ENCODE data around the gene PLCB1. TPM values are rescaled to one million over a fixed set of nuclear protein-coding genes. Genes with fewer than 3 reads are reported as not detected.

The PLCB1 gene
- total and polyA plus RNA-seq, 2 of the 4 experiments (the other 2 are of a cell fraction), result 5.6 to 16.1 TPM

DNA sequence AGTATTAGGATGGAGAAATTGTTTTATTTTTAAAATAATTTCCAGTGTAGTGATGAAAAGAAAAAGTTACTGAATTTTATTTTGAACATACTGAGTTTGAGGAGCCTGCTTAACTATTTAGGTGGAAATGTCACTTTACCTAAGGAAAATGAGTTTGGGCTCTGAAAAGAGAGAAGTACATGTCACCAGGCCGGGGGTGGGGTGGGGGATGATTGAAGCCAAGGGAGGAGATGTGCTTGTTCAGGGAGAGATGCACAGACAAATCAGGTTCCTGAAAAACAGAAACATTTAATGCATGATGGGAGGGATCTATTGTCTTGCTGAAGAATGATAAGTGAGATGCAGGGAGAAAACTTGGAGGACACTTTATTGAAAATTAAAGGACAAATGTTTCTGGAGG is 71.3 kb downstream of the PLCB1 start:
- no peak for ATAC-seq (ENCODE audit: low read depth)
- H3K14ac ChIP-seq (replicated peaks; ENCODE audit: low read depth, low read length), result no peak overlapping the region
- peaks cover 2% of the 10 kb centered on the region; the same call in 1 of the 2 replicates for H3K4me1 ChIP-seq (ENCODE audit: control insufficient read depth, insufficient read depth, low read length)
- H3K23ac ChIP-seq (ENCODE audit: low read depth, low read length), result no peak overlapping the region
- no peak overlapping the region for H3K4me3 ChIP-seq (ENCODE audit: insufficient read depth, low read depth, low read length)
- H3K9me3 ChIP-seq (ENCODE audit: control insufficient read depth, insufficient read depth, low read length), result peaks cover 3% of the 10 kb centered on the region; the same call in 1 of the 2 replicates
- H3K36me3 ChIP-seq (ENCODE audit: control insufficient read depth, insufficient read depth, low read length), result no peaks in the 10 kb centered on the region
- no peak overlapping the region for H2AK5ac ChIP-seq (ENCODE audit: low read depth, low read length)
- H3K18ac ChIP-seq (ENCODE audit: low read depth, low read length), result no peak overlapping the region
- 100% methylated on average over 1 of the region's 1 CpG; no CpG with 5 or more reads in 1 of the 2 experiments for WGBS, 2 experiments (ENCODE audit: extremely low coverage in 2 of 2, insufficient read length in 1 of 2)
- no peak for DNase-seq
- no peak overlapping the region for H2AK9ac ChIP-seq (replicated peaks; ENCODE audit: low read depth, low read length, poor library complexity)
- BruUV-seq (replicated peaks), result no TSS peak
- H2BK20ac ChIP-seq (ENCODE audit: low read depth, low read length), result no peak overlapping the region
- TF ChIP-seq FOS (IDR thresholded peaks at IDR 0.05; ENCODE audit: low read depth, low read length), result no peak
- no peak for TF ChIP-seq MXI1 (IDR thresholded peaks at IDR 0.05; ENCODE audit: borderline replicate concordance, low read depth, low read length)
- TF ChIP-seq CHD1 (IDR thresholded peaks at IDR 0.05; ENCODE audit: low read depth, low read length), result no peak
- no peak for TF ChIP-seq SMC3 (IDR thresholded peaks at IDR 0.05; ENCODE audit: low read depth, low read length)
- TF ChIP-seq MAFK (IDR thresholded peaks at IDR 0.05; ENCODE audit: low read depth, low read length), result no peak
- TF ChIP-seq BHLHE40 (IDR thresholded peaks at IDR 0.05; ENCODE audit: low read depth, low read length), result no peak
- TF ChIP-seq, protein P1, sequence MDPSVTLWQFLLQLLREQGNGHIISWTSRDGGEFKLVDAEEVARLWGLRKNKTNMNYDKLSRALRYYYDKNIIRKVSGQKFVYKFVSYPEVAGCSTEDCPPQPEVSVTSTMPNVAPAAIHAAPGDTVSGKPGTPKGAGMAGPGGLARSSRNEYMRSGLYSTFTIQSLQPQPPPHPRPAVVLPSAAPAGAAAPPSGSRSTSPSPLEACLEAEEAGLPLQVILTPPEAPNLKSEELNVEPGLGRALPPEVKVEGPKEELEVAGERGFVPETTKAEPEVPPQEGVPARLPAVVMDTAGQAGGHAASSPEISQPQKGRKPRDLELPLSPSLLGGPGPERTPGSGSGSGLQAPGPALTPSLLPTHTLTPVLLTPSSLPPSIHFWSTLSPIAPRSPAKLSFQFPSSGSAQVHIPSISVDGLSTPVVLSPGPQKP (IDR thresholded peaks at IDR 0.05; ENCODE audit: borderline replicate concordance, low read depth, low read length), result no peak
- TF ChIP-seq NFE2L2 (IDR thresholded peaks at IDR 0.05; ENCODE audit: low read depth, low read length), result no peak
- no peak overlapping the region for H4K5ac ChIP-seq (ENCODE audit: low read depth, low read length)
- H3K56ac ChIP-seq (ENCODE audit: extremely low read depth, insufficient read depth, low read length), result no peak overlapping the region
- H3K27ac ChIP-seq (ENCODE audit: insufficient read depth, low read length), result no peak overlapping the region
- H3K27me3 ChIP-seq (ENCODE audit: control insufficient read depth, insufficient read depth, low read length), result no peaks in the 10 kb centered on the region
- no peak overlapping the region for H3K9ac ChIP-seq (ENCODE audit: low read depth, low read length)
- peaks cover 10 to 12% of the 10 kb centered on the region in 2 experiments for H3K79me1 ChIP-seq (ENCODE audit: low read depth in 1 of 2, low read length in 2 of 2)
- no peak overlapping the region for H3K4me2 ChIP-seq (ENCODE audit: low read depth, low read length)
- dilution Hi-C loops (cut with HindIII; ENCODE audit: low sequenced_read_pairs, unreplicated experiment), result no loop called here
- POLR2A ChIA-PET (ENCODE audit: unreplicated experiment), result no interaction called here
- intact Hi-C loops (cut with micrococcal nuclease), result no loop called here
- H2BK120ac ChIP-seq (ENCODE audit: low read depth, low read length), result no peak overlapping the region
- no peak overlapping the region for H2BK5ac ChIP-seq (ENCODE audit: low read depth, low read length, poor library complexity, severe bottlenecking)
- in situ Hi-C loops (cut with MboI; ENCODE audit: low sequenced_read_pairs), result no loop called here
- no peak overlapping the region for H2BK15ac ChIP-seq (ENCODE audit: low read depth, low read length)
- no peak overlapping the region for H3K4ac ChIP-seq (ENCODE audit: low read depth, low read length)
- CTCF ChIA-PET, result no interaction called here
- no peak overlapping the region for H4K91ac ChIP-seq (ENCODE audit: insufficient read depth, low read depth, low read length)
- H2AFZ ChIP-seq (replicated peaks; ENCODE audit: low read length, poor library complexity), result no peak overlapping the region
- no peaks in the 10 kb centered on the region for H3K9me1 ChIP-seq (ENCODE audit: insufficient read depth, low read length)
- no peak overlapping the region for H4K8ac ChIP-seq (ENCODE audit: low read depth in 2 of 2, low read length in 2 of 2)
- H4K20me1 ChIP-seq (ENCODE audit: insufficient read depth, low read length), result no peaks in the 10 kb centered on the region
